ENCODE results near the gene RPTOR.
A peak's percentile ranks its signal among the peaks of the same experiment; 100 is the strongest.
"Not testable (repeated sequence)": the region's sequence is repeated elsewhere in the genome, so short reads cannot be mapped to it uniquely, and the experiment has no call there.

Gene RPTOR

DNA sequence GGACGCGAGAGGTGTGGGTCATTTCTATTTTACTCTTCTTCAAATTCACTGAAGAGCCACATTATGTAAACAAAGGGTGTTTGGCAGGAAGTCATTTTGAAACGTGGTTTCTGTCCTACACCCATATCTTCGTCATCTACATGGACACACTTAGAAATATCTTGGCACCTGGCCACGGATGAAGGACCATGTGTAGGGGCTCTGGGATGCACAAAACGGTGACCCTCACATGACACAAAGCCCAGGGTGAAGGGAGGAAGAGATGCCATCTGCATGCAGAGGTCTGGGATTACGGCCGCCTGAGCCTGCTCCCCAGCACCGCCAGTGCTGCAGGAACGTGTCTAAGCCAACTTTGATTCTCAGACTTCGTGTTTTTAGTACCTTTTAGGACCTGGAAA is 316.8 kb downstream of the RPTOR start:
- no peak for DNase-seq (ENCODE audit: low read depth in 2 of 2)

DNA sequence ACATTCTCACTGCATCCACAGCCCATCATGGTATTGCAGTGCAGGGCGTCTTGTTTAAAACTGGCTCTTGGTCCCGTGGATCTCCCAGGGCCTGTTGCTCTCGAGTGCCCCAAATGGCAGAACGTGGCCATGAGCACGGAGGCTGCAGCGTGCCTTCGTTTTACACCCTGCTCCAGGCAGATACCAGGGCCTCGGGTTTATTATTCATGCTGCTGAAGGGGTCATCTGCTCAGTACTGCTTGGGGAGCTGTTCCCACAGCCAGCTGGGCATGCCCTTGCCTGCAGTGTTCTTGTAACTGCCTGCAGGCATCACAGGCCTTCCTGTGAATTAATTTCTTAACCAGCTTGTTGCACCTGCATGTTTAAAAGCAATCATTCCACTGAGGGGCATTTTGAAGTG is 317.3 kb downstream of the RPTOR start:
- no peak for DNase-seq (ENCODE audit: low read depth in 2 of 2)

DNA sequence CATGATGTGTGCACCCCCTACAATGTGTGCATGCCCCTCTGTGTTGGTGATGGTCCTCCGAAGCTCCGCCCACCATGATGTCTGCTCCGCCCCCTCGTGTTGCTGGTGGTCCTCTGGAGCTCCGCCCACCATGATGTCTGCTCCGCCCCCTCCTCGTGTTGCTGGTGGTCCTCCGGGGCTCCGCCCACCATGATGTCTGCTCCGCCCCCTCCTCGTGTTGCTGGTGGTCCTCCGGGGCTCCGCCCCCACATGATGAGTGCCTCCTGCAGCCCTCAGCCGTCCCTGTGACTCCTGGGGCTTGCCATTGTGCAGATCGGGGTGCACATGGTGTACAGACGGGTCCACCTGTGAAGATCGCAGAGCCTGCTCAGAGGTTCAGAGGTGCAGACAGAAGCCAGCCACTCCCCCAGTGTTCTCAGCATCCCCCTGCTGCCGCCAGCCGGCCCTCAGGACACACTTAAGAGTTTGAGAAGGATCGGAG is 317.9 kb downstream of the RPTOR start:
- DNase-seq (ENCODE audit: low read depth in 2 of 2) = no peak

- no peak for DNase-seq (ENCODE audit: low read depth in 2 of 2)
Measured at GRCh38 chr17:80862978-80863377, 318.3 kb downstream of the RPTOR start.

- no peak for DNase-seq (ENCODE audit: low read depth in 2 of 2)
Measured at GRCh38 chr17:80863626-80864025, 319.0 kb downstream of the RPTOR start.

- DNase-seq (ENCODE audit: low read depth in 2 of 2) = no peak
Measured at GRCh38 chr17:80864751-80865150, 320.1 kb downstream of the RPTOR start.

GRCh38 chr17:80866050-80866793 is 321.6 kb downstream of the RPTOR start:
- DNase-seq (ENCODE audit: low read depth in 2 of 2) = peak in 1 of 2 experiments; percentile 21

- no peak for DNase-seq (ENCODE audit: low read depth in 2 of 2)
Measured at GRCh38 chr17:80868022-80868609, 323.5 kb downstream of the RPTOR start.

- no peak for DNase-seq (ENCODE audit: low read depth in 2 of 2)
Measured at GRCh38 chr17:80869481-80870145, 325.0 kb downstream of the RPTOR start.

GRCh38 chr17:80870401-80870800 is 325.8 kb downstream of the RPTOR start:
- no peak for DNase-seq (ENCODE audit: low read depth in 2 of 2)

DNA sequence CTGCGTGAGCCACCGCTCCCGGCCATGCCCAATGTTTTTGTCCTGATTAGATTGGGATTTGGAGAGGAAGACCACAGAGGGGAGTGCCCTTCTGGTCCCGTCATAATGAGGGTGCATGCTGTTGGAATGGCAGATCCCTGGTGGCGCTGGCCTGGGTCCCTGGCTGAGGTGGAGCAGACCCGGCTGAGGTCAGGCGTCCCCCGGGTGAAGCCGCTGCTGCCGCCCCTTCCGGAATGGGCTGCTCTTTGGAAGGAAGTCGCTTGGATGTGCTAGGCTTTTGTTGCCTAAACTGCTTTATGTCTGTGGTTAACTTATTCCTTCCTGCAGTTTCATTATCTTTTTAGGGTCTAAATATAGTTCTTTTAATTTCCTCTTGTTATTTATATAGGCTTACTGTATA is 326.7 kb downstream of the RPTOR start:
- DNase-seq (ENCODE audit: low read depth in 2 of 2) = no peak

DNA sequence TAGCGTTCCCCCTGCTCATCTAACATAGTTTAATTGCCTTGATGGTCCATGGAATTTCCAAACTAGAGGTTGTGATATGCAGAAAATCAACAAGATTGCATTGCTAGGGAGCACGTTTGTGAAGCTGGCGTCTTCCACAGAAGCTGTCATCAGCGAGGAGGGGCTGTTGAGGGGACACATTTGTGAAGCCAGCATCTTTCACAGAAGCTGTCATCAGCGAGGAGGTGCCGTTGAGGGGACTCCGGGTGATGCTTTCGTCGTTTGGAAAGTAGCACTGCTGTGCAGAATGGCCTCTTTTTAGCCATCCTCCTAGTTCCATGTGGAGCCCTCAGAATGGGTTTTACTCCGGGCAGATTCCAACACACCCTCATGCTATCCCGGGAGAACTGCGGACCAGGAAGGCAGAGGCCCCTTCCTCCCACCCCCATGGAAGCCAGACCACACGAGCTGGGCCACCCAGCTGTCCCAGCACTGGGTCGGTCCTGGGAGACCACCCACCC is 327.4 kb downstream of the RPTOR start:
- no peak for DNase-seq (ENCODE audit: low read depth in 2 of 2)

- no peak for DNase-seq (ENCODE audit: low read depth in 2 of 2)
Measured at GRCh38 chr17:80872501-80873306, 328.1 kb downstream of the RPTOR start.

GRCh38 chr17:80873307-80873951 is 328.8 kb downstream of the RPTOR start:
- no peak for DNase-seq (ENCODE audit: low read depth in 2 of 2)

DNA sequence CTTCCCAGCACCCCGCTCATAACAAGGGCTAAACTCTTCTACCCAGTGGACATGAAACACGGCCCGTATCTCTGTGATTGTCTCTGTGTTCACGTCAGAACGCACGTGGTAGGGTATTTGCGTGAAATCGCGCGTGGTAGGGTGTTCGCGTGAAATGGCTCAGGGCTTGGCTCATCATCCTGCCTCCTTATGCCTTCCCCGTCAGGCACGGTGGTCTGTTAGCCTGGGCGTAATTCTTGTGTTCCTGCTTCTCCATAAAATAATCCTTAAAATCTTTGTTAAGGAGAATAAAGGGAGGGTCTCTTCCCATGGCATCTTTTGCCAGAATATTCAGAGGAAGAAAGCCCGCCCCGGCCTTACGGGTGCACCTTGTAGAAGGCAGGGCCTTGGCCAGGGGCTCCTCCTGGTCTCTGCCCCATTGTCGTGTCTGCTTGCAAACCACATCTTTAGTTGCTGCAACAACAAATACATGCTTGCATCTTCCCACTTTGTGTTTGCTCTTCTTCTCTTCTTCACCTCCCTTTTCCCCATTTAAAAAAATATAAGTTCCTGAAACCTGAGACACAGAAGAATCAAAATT is 330.3 kb downstream of the RPTOR start:
- no peak for DNase-seq (ENCODE audit: low read depth in 2 of 2)

DNA sequence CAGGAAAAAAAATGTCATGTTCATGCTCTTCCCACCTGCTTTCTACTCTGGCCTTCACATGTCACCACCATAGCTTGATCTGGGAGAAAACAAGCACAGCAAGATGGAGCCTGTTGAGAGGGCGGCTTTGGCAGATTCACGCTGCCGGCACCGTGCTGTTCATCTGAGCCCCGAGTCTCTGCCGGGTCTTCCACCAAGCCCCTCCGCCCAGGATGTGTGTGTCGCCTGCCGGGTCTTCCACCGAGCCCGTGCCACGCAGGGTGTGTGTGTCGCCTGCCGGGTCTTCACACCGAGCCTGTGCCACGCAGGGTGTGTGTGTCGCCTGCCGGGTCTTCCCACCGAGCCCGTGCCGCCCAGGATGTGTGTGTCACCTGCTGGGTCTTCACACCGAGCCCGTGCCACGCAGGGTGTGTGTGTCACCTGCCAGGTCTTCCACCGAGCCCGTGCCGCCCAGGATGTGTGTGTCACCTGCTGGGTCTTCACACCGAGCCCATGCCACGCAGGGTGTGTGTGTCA is 330.9 kb downstream of the RPTOR start:
- DNase-seq (ENCODE audit: low read depth in 2 of 2) = not testable (repeated sequence)

- DNase-seq (ENCODE audit: low read depth in 2 of 2) = not testable (repeated sequence)
Measured at GRCh38 chr17:80876456-80876949, 331.9 kb downstream of the RPTOR start.

DNA sequence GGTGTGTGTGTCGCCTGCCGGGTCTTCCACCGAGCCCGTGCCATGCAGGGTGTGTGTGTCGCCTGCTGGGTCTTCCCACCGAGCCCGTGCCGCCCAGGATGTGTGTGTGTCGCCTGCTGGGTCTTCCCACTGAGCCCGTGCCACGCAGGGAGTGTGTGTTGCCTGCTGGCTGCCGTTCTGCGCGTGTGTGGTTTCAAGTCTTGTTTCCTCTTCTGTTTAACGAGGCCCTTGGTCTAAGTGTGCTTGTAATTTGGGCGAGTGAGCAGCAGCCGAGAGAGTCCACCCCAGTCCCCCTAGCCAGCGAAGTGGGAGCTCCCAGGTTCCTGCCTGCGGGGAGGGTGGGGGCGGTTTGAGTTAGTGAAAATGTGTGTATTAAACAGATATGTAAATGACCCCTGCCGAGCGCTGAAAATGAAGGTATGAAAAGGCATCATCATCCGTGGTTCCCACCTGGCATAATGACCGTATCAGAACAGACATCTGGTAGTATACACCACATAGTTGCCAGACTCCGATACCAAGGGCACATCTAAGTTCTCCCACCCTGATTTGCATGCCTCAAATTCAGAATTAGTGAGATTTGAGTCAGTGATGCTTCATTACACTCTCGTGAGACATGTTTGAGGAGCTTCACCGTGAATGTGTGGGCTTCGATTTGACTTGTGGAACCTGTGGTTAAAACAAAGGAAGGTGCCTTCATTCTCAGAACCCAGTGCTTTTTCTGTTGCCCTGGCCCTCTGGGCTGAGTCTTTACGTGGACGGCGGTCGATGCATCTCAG is 332.5 kb downstream of the RPTOR start:
- no peak for DNase-seq (ENCODE audit: low read depth in 2 of 2)

DNA sequence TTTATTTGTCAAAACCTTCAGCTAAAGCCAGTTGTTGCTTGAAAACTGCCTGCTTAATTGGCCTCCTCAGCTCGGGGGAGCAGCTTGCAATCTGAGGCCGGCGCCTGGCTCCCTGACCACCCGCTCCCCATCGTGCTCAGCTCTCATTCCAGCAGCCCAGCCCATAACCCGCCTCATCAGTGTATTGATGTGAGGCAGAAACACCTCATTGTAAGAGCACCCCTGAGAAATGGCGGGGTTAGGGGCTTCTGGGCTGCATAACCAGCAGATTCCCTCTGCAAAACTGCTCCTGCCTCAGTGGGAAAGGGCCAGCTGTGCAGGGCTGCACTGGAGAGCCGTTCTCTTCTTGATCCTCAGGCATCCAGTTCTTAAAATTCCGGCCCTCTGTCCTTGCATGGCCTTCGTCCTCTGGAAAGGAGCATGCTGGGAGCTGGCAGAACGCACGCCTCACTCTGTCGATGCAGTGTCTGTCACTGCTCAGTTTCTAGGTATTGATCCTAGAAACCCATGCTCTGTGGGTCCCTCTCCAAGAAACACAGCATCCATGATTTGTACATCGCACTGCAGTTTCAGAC is 333.2 kb downstream of the RPTOR start:
- no peak for DNase-seq (ENCODE audit: low read depth in 2 of 2)

All from fibroblast of skin of left biceps (primary cell).